Measurements from ENCODE around the gene CLEC3B. TPM values are rescaled to one million over a fixed set of nuclear protein-coding genes. Genes with fewer than 3 reads are reported as not detected.

CLEC3B gene
- total RNA-seq, 1 donor from 2014 or later, result 41.7 TPM

- no peak overlapping the region for H3K4me3 ChIP-seq
- peaks cover 54% of the 10 kb centered on the region for H3K4me1 ChIP-seq
- no peak for DNase-seq (ENCODE audit: extremely low spot score in 2 of 2)
- TF ChIP-seq CTCF (IDR thresholded peaks at IDR 0.05) (no peak), POLR2AphosphoS5 (IDR thresholded peaks at IDR 0.05; ENCODE audit: insufficient read depth in 1 of 2, low read depth in 1 of 2) (no peak), POLR2A (IDR thresholded peaks at IDR 0.05) (no peak)
- H3K36me3 ChIP-seq, result no peaks in the 10 kb centered on the region
- H3K27me3 ChIP-seq, result no peaks in the 10 kb centered on the region
- H3K9me3 ChIP-seq, result no peaks in the 10 kb centered on the region
- H3K27ac ChIP-seq, result peak overlapping the region; percentile 53
- intact Hi-C loops (cut with DNase I), result no loop called here
These were observed 3.6 kb downstream of the CLEC3B start for GRCh38 chr3:45029661-45030060.

GRCh38 chr3:45031531-45031930, 5.4 kb downstream of the CLEC3B start:
- Histone ChIP-seq H3K36me3 (no peaks in the 10 kb centered on the region), H3K27me3 (no peaks in the 10 kb centered on the region), H3K4me1 (peaks cover 52% of the 10 kb centered on the region), H3K9me3 (no peaks in the 10 kb centered on the region), H3K27ac (no peak overlapping the region), H3K4me3 (no peak overlapping the region)
- intact Hi-C loops (cut with DNase I), result no loop called here
- TF ChIP-seq CTCF (IDR thresholded peaks at IDR 0.05) (no peak), POLR2AphosphoS5 (IDR thresholded peaks at IDR 0.05; ENCODE audit: insufficient read depth in 1 of 2, low read depth in 1 of 2) (no peak), POLR2A (IDR thresholded peaks at IDR 0.05) (no peak)
- no peak for DNase-seq (ENCODE audit: extremely low spot score in 2 of 2)

GRCh38 chr3:45032113-45032512, 6.0 kb downstream of the CLEC3B start:
- peaks cover 50% of the 10 kb centered on the region for H3K4me1 ChIP-seq
- TF ChIP-seq CTCF (IDR thresholded peaks at IDR 0.05), result no peak
- intact Hi-C loops (cut with DNase I), result no loop called here
- no peak overlapping the region for H3K4me3 ChIP-seq
- DNase-seq (ENCODE audit: extremely low spot score in 2 of 2), result no peak
- no peaks in the 10 kb centered on the region for H3K27me3 ChIP-seq
- no peak overlapping the region for H3K27ac ChIP-seq
- no peaks in the 10 kb centered on the region for H3K9me3 ChIP-seq
- H3K36me3 ChIP-seq, result no peaks in the 10 kb centered on the region

DNA sequence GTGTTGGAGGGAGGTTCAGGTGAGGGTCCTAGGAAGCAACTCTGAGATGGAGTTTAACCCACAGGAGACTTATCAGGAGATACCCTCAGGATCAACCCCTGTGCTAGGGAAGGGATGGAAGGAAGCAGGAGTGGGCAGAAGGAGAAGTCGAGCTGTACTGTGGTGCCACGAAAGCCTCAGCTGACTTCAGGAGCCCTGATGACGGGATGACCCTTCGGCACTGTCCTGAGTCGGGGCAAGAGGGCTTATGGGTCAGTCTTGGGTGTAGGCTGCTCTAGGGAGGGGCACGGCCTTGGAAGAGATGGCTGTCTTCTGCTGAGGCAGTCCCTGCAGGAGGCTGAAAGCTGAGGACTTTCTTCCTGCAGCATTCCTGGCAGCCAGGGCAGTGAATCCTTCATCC, 7.7 kb downstream of the CLEC3B start:
- intact Hi-C loops (cut with DNase I), result no loop called here
- no peaks in the 10 kb centered on the region for H3K36me3 ChIP-seq
- no peak for DNase-seq (ENCODE audit: extremely low spot score in 2 of 2)
- no peaks in the 10 kb centered on the region for H3K9me3 ChIP-seq
- H3K27ac ChIP-seq, result no peak overlapping the region
- H3K4me1 ChIP-seq, result peaks cover 38% of the 10 kb centered on the region
- H3K4me3 ChIP-seq, result no peak overlapping the region
- TF ChIP-seq POLR2A (IDR thresholded peaks at IDR 0.05), result no peak
- TF ChIP-seq CTCF (IDR thresholded peaks at IDR 0.05), result no peak
- no peak for TF ChIP-seq POLR2AphosphoS5 (IDR thresholded peaks at IDR 0.05; ENCODE audit: insufficient read depth in 1 of 2, low read depth in 1 of 2)
- no peaks in the 10 kb centered on the region for H3K27me3 ChIP-seq

DNA sequence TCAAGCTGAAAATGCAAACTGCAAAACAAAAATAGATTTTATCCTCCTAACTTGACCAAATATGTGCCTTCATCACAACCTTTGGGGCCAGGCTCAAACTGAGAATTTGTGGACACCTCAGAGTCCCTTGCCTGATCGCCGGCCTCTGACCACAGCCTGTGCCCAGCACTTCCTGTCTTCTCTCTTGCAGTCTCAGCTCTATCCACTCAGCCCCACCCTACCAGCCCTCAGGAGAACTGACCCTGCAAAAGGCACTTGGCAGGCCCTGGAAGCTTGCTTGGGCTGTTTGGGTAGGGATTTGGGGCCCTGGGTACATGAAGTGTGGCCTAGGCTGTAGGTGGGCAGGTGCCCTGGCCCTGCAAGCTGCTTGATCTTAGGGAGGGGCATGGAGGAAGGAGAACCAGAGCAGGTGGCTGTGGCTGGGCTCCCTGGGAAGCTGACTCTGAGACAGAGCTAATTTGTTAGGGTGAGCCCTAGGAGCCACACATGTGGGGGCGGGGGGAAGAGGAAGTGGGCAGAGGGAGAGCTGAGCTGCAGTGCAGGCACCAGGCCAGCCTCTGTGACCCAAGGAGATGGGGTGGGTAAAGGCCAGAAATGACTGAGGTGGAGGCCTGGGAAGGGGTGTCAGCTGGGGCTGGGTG, 8.6 kb downstream of the CLEC3B start:
- Histone ChIP-seq H3K4me1 (peaks cover 32% of the 10 kb centered on the region), H3K27me3 (no peaks in the 10 kb centered on the region), H3K4me3 (no peak overlapping the region), H3K36me3 (no peaks in the 10 kb centered on the region), H3K9me3 (no peaks in the 10 kb centered on the region), H3K27ac (peak overlapping the region; percentile 55)
- TF ChIP-seq POLR2AphosphoS5 (IDR thresholded peaks at IDR 0.05; ENCODE audit: insufficient read depth in 1 of 2, low read depth in 1 of 2), result no peak
- TF ChIP-seq POLR2A (IDR thresholded peaks at IDR 0.05), result no peak
- no peak for TF ChIP-seq CTCF (IDR thresholded peaks at IDR 0.05)
- no peak for DNase-seq (ENCODE audit: extremely low spot score in 2 of 2)
- intact Hi-C loops (cut with DNase I), result loop anchor here (5.0 kb wide), 1 partner anchor 623 kb away; no protein-coding TSS in a partner anchor
